A673 (cell line): ENCODE measurements around the gene FFAR1.

Experiments
- EZH2 ChIP-seq: fragments of 200-600 bp; sonication (generic); IDR thresholded peaks from 2 replicates; pipeline ENCODE4 v1.6.1; 2017; ENCODE audit warnings: borderline replicate concordance, low read depth, mild to moderate bottlenecking, mixed read lengths, antibody characterized with exemption, low read length; ENCODE audit not compliant: poor library complexity, severe bottlenecking
- TF ChIP-seq, protein P1 (sequence below): fragments of 300-800, 200-600 bp; sonication (generic); conservative IDR thresholded peaks from 2 replicates; pipeline ENCODE4 v1.5.1; 2017; ENCODE audit warnings: low read depth, mild to moderate bottlenecking, antibody characterized with exemption, low read length, moderate library complexity, mixed read lengths

DNA sequence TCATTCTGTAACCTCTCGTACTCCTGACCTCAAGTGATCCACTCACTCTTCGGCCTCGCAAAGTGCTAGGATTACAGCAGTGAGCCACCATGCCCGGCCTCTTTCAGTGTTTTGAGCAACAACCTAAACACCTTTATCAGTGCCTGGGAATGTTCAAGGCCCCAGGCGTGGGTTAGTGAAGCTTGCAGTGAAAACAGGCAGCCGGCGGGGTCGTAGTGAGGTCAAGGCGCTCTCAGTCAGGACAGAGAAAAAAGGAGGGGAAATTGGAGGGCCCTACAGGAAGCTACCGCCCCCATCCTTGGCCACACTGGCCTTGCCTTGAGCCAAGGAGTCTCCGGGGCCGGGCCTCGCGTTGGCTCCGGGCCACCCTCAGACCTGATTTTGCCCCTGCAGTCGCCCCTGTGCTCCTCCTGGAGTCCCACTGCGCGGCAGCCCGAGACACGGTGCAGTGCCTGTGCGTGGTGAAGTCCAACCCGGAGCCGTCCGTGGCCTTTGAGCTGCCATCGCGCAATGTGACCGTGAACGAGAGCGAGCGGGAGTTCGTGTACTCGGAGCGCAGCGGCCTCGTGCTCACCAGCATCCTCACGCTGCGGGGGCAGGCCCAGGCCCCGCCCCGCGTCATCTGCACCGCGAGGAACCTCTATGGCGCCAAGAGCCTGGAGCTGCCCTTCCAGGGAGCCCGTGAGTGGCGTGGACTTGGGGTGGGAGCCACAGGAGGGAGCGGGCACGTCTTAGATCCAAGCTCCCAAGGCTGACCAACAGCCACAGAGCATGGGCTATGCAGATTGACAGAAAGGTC, 38.0 kb upstream of the FFAR1 start:
- TF ChIP-seq, protein P1, sequence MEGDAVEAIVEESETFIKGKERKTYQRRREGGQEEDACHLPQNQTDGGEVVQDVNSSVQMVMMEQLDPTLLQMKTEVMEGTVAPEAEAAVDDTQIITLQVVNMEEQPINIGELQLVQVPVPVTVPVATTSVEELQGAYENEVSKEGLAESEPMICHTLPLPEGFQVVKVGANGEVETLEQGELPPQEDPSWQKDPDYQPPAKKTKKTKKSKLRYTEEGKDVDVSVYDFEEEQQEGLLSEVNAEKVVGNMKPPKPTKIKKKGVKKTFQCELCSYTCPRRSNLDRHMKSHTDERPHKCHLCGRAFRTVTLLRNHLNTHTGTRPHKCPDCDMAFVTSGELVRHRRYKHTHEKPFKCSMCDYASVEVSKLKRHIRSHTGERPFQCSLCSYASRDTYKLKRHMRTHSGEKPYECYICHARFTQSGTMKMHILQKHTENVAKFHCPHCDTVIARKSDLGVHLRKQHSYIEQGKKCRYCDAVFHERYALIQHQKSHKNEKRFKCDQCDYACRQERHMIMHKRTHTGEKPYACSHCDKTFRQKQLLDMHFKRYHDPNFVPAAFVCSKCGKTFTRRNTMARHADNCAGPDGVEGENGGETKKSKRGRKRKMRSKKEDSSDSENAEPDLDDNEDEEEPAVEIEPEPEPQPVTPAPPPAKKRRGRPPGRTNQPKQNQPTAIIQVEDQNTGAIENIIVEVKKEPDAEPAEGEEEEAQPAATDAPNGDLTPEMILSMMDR = no peak
- TF ChIP-seq EZH2 = no peak
